Esophagus squamous epithelium (tissue), 5 donors: Measurements from ENCODE around the gene SMYD3. TPM values are rescaled to one million over a fixed set of nuclear protein-coding genes. Genes with fewer than 3 reads are reported as not detected.
A peak's percentile ranks its signal among the peaks of the same experiment; 100 is the strongest.
"Not testable (repeated sequence)": the region's sequence is repeated elsewhere in the genome, so short reads cannot be mapped to it uniquely, and the experiment has no call there.

Experiments used
- DNase-seq: peaks from one replicate; lab custom pipeline; 2025; lab: John Stamatoyannopoulos, UW
- H3K27ac ChIP-seq, 4 donors: fragments of 200-600 bp; sonication (generic); one replicate each; pipeline ENCODE4 v1.5.1; 2016 to 2019; ENCODE audit warnings: mild to moderate bottlenecking in 1 of 4
- H3K27me3 ChIP-seq, 4 donors: fragments of 200-600 bp; sonication (generic); 1 replicate in 3 of 4; 2 replicates in 1 of 4; pipeline versions ENCODE4 v1.5.1 to v1.6.0; 2017 to 2021; ENCODE audit warnings: antibody characterized with exemption in 1 of 4
- H3K36me3 ChIP-seq, 3 donors: fragments of 200-600 bp; sonication (generic); one replicate each; pipeline ENCODE4 v1.5.1; 2016 to 2019
- H3K4me1 ChIP-seq, 3 donors: fragments of 200-600 bp; sonication (generic); one replicate each; pipeline ENCODE4 v1.5.1; 2017 to 2019
- H3K4me3 ChIP-seq, 4 donors: fragments of 200-600 bp; sonication (generic); 1 replicate in 3 of 4; 2 replicates in 1 of 4; pipeline ENCODE4 v1.5.1; 2016 to 2019; ENCODE audit warnings: mild to moderate bottlenecking in 2 of 4, moderate library complexity in 1 of 4
- H3K9me3 ChIP-seq, 3 donors: fragments of 200-600 bp; sonication (generic); one replicate each; pipeline ENCODE4 v1.5.1; 2016 to 2019
- CTCF ChIP-seq, 6 experiments: fragments of 450-650 bp in 4 of 6; fragments of 200-600 bp in 2 of 6; sonication (generic) in 2 of 6; IDR thresholded peaks; one replicate each; pipeline ENCODE4 v1.5.1; 2016 to 2019; ENCODE audit warnings: antibody characterized with exemption in 6 of 6, mild to moderate bottlenecking in 4 of 6, moderate library complexity in 4 of 6
- POLR2A ChIP-seq, 4 donors: fragments of 450-650 bp; IDR thresholded peaks; one replicate each; pipeline ENCODE4 v1.6.1; 2017; ENCODE audit warnings: antibody characterized with exemption in 4 of 4, mild to moderate bottlenecking in 4 of 4, moderate library complexity in 3 of 4
- WGBS, 2 donors: methylation state at CpG; one replicate each; pipeline ENCODE4 v1.1.5; 2018; 5-methylcytosine and 5-hydroxymethylcytosine counted together
- intact Hi-C: fragments of 100-400 bp; cut with DNase I; formaldehyde crosslinking; loops from one replicate; pipeline ENCODE4 v1.15.0; 2022
- total RNA-seq, 4 donors: library from RNA; depleted of rRNA; stranded (reverse); fragments of >200 nt; gene quantifications; one replicate each; pipeline ENCODE4 v1.1.0, GENCODE V29; 2016
- donor health status: DM: yes; HTN: yes; CAD: no.

The SMYD3 gene
- total RNA-seq, 4 donors from 2014 or later = 8.4 to 15.8 (median 11.5) TPM

DNA sequence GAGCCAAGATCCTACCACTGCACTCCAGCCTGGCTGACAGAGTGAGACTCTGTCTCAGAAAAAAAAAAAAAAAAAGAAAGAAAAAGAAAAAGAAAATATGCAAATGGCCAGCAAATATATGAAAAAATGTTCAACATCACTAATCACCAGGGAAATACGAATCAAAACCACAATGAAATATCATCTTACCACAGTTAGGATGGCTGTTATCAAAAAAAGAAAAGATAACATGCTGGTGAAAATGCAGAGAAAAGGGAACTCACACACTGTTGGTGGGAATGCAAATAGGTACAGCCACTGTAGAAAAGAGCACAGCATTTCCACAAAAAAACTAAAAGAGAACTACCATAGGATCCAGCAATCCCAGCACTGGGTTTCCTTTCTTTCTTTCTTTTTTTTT is 477.5 kb downstream of the SMYD3 start:
- WGBS, 2 donors = 55 to 81% methylated on average over 1 of the region's 1 CpG
- Histone ChIP-seq H3K27me3 (no peaks in the 10 kb centered on the region), H3K27ac (no peak overlapping the region), H3K4me3 (no peak overlapping the region), H3K4me1 (peaks cover 0 to 7% (median 0%) of the 10 kb centered on the region in 3 donors), H3K9me3 (no peaks in the 10 kb centered on the region), H3K36me3 (no peaks in the 10 kb centered on the region)
- intact Hi-C loops = no loop called here
- DNase-seq = no peak
- TF ChIP-seq CTCF (IDR thresholded peaks at IDR 0.05) = no peak
- TF ChIP-seq POLR2A (IDR thresholded peaks at IDR 0.05) = no peak

DNA sequence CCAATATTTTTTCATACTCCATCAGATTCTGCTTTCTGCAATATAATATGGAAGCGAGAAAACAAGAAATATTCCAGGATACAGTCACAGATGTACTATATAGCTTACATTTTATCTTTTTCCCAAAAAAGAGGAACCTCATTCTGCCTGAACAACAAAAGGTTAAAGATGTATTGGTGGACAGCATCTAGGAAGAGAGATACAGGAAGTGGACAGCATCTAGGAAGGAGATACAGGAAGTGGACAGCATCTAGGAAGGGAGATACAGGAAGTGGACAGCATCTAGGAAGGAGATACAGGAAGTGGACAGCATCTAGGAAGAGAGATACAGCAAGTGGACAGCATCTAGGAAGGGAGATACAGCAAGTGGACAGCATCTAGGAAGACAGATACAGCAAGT is 483.0 kb downstream of the SMYD3 start:
- H3K9me3 ChIP-seq, H3K27me3 ChIP-seq, H3K4me1 ChIP-seq, H3K36me3 ChIP-seq, DNase-seq, intact Hi-C loops, H3K27ac ChIP-seq, H3K4me3 ChIP-seq: not testable (repeated sequence)
- WGBS, 2 donors = 92 to 96% methylated on average over 1 of the region's 1 CpG

DNA sequence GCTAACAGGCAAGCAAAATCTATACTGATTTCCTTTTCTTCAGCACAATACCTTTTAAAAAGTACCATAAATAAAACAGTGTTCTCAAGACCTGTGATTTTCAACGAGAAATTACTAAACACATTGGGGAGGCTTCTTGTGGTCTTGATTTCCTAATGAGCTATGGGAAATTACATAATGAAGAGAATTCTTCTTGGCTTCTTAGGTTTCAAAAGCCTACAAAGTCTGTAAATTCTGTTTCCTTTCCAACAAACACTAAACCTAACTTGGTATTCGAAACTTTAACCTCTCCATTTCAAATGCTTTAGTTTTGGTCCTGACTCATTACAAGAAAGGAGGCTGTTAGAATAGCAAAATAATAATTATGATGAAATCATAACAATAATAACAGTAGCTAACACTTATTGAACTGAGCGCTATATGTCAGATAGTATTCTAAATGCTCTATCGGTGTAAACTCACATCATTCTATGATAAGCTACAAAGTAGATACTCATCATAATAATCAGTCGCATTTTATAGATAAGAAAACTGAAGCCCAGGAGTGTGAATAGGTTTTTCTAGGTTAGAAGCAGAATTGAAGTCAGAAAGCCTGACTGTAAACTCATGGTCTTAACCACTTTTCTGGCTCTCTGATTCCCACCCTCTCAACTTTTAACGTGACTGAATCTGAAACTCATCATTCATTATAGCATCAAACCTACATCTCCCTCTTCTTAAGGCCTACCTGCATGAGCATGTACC is 486.7 kb downstream of the SMYD3 start:
- H3K4me1 ChIP-seq = no peaks in the 10 kb centered on the region
- no peaks in the 10 kb centered on the region for H3K36me3 ChIP-seq
- 69% methylated on average over 6 of the region's 6 CpGs for WGBS, 2 donors
- no peaks in the 10 kb centered on the region for H3K27me3 ChIP-seq
- H3K27ac ChIP-seq = no peak overlapping the region
- TF ChIP-seq CTCF (IDR thresholded peaks at IDR 0.05) (no peak), POLR2A (IDR thresholded peaks at IDR 0.05) (no peak)
- DNase-seq = no peak
- intact Hi-C loops = no loop called here
- H3K9me3 ChIP-seq = no peaks in the 10 kb centered on the region
- H3K4me3 ChIP-seq = no peak overlapping the region

DNA sequence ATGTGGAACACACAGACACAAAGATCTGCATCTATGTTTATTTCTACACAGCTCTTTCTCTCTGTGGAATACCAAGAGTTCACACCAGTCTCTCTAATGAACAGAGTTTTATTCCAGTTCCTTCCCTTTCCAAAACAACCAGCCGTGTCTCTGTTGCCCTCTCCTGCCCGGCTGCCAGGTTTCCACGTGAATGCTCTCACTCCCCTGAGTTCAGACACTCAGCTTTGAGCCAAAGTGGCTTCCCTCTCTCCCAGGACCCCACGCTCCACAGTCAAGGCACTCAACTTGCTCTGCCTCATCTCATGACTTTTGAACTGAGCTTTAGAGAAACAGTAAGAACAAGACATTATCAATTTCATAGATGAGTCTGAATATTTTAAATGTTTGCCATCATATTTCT is 488.9 kb downstream of the SMYD3 start:
- H3K9me3 ChIP-seq = no peaks in the 10 kb centered on the region
- H3K27ac ChIP-seq = no peak overlapping the region
- intact Hi-C loops = loop anchor here (10.0 kb wide), 2 partner anchors 437 to 477 kb away; no protein-coding TSS in a partner anchor
- no peaks in the 10 kb centered on the region for H3K27me3 ChIP-seq
- TF ChIP-seq POLR2A (IDR thresholded peaks at IDR 0.05) (no peak), CTCF (IDR thresholded peaks at IDR 0.05) (no peak)
- no peaks in the 10 kb centered on the region for H3K4me1 ChIP-seq
- WGBS, 2 donors = 68 to 77% methylated on average over 4 of the region's 4 CpGs
- no peaks in the 10 kb centered on the region for H3K36me3 ChIP-seq
- H3K4me3 ChIP-seq = no peak overlapping the region
- no peak for DNase-seq

- TF ChIP-seq CTCF (IDR thresholded peaks at IDR 0.05) (peak in 5 of 6 experiments; percentile 47 to 64 (median 50)), POLR2A (IDR thresholded peaks at IDR 0.05) (no peak)
- no peaks in the 10 kb centered on the region for H3K9me3 ChIP-seq
- H3K36me3 ChIP-seq = no peaks in the 10 kb centered on the region
- H3K27me3 ChIP-seq = no peaks in the 10 kb centered on the region
- H3K27ac ChIP-seq = no peak overlapping the region
- H3K4me1 ChIP-seq = peaks cover 0 to 17% (median 0%) of the 10 kb centered on the region in 3 donors
- intact Hi-C loops = loop anchor here (10.0 kb wide), 2 partner anchors 442 to 482 kb away; no protein-coding TSS in a partner anchor
- no peak for DNase-seq
- WGBS, 2 donors = 20 to 34% methylated on average over 5 of the region's 5 CpGs
- H3K4me3 ChIP-seq = no peak overlapping the region
Measured at GRCh38 chr1:246012341-246012740, 494.7 kb downstream of the SMYD3 start.
